ENCODE measurements around the gene LCE2C. TPM values are rescaled to one million over a fixed set of nuclear protein-coding genes. Genes with fewer than 3 reads are reported as not detected.
"Not testable (repeated sequence)": the region's sequence is repeated elsewhere in the genome, so short reads cannot be mapped to it uniquely, and the experiment has no call there.

The LCE2C gene
- total RNA-seq, 1 experiment from 2014 or later, result not detected

DNA sequence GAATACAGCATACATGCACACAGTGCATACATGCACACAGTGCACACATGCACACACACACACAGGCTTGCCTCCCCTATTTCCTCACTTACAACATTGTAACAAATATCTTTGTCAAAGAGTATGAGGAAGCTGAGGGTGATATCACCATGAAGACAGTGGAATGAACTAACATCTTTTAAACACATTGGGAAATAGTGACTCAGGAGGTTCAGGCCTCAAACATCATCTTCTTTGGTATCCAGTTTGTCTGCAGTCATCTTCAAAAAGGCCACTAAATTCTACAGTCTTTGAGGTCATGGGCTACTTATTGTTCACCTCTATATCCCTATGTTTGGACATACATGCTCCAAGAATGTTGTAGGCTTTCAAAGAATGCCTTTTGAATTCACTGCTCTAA lies 8.8 kb downstream of the LCE2C start:
- peaks cover 94 to 97% of the 10 kb centered on the region in 2 experiments for H3K9me3 Mint-ChIP-seq
- no peaks in the 10 kb centered on the region for H4K20me1 ChIP-seq (ENCODE audit: control insufficient read depth, insufficient read depth, insufficient read length)
- H2AFZ ChIP-seq (ENCODE audit: low read length), result no peak overlapping the region
- H3K4ac ChIP-seq (ENCODE audit: low read depth, low read length), result no peak overlapping the region
- H3K27me3 Mint-ChIP-seq (ENCODE audit: low read depth), result no peaks in the 10 kb centered on the region; the same call in 1 of the 2 replicates
- H2AK5ac ChIP-seq (ENCODE audit: insufficient read length, low read length), result no peak overlapping the region
- no peaks in the 10 kb centered on the region for H3K79me2 ChIP-seq (ENCODE audit: insufficient read depth, low read length)
- H3K4me3 Mint-ChIP-seq, result no peak overlapping the region
- no peak overlapping the region for H3K18ac ChIP-seq (ENCODE audit: insufficient read length, low read depth, low read length)
- no peak overlapping the region for H2BK120ac ChIP-seq (ENCODE audit: low read depth, low read length, poor library complexity, severe bottlenecking)
- no peaks in the 10 kb centered on the region for H3K27me3 ChIP-seq (ENCODE audit: insufficient read depth, low read length)
- peaks cover 96% of the 10 kb centered on the region for H3K9me3 ChIP-seq (ENCODE audit: control insufficient read depth, low read depth, low read length)
- H3K23me2 ChIP-seq (ENCODE audit: insufficient read length, low read depth, low read length, poor library complexity, severe bottlenecking), result no peaks in the 10 kb centered on the region
- H3K27ac ChIP-seq (ENCODE audit: insufficient read length, low read depth, low read length), result no peak overlapping the region
- TF ChIP-seq, protein P1, sequence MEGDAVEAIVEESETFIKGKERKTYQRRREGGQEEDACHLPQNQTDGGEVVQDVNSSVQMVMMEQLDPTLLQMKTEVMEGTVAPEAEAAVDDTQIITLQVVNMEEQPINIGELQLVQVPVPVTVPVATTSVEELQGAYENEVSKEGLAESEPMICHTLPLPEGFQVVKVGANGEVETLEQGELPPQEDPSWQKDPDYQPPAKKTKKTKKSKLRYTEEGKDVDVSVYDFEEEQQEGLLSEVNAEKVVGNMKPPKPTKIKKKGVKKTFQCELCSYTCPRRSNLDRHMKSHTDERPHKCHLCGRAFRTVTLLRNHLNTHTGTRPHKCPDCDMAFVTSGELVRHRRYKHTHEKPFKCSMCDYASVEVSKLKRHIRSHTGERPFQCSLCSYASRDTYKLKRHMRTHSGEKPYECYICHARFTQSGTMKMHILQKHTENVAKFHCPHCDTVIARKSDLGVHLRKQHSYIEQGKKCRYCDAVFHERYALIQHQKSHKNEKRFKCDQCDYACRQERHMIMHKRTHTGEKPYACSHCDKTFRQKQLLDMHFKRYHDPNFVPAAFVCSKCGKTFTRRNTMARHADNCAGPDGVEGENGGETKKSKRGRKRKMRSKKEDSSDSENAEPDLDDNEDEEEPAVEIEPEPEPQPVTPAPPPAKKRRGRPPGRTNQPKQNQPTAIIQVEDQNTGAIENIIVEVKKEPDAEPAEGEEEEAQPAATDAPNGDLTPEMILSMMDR (conservative IDR thresholded peaks at IDR 0.05), result no peak
- H3T11ph ChIP-seq (ENCODE audit: low read length), result no peak overlapping the region
- DNase-seq, result no peak
- H2BK15ac ChIP-seq (ENCODE audit: low read depth, low read length), result no peak overlapping the region
- no peak overlapping the region for H3K9ac ChIP-seq (ENCODE audit: extremely low read depth, insufficient read length, low read length)
- H3K56ac ChIP-seq (ENCODE audit: insufficient read length, low read depth, low read length), result no peak overlapping the region
- H4K5ac ChIP-seq (ENCODE audit: insufficient read length, low read depth, low read length), result no peak overlapping the region
- peaks cover 0 to 35% (median 18%) of the 10 kb centered on the region in 3 experiments; a peak in 5 of 7 replicates for H3K36me3 Mint-ChIP-seq (ENCODE audit: insufficient read depth in 1 of 3, low read depth in 3 of 3)
- H3K4me2 ChIP-seq (ENCODE audit: insufficient read depth, insufficient read length, low read length), result no peak overlapping the region
- no peak overlapping the region for H2BK12ac ChIP-seq (ENCODE audit: insufficient read length, low read depth, low read length)
- H2BK20ac ChIP-seq (ENCODE audit: low read depth, low read length, poor library complexity, severe bottlenecking), result no peak overlapping the region
- no peak overlapping the region for H3K23ac ChIP-seq (ENCODE audit: insufficient read length, low read depth, low read length)
- no peak overlapping the region for H4K91ac ChIP-seq (ENCODE audit: insufficient read length, low read depth, low read length)
- no peaks in the 10 kb centered on the region for H3K79me1 ChIP-seq (ENCODE audit: insufficient read depth, low read depth, low read length, poor library complexity, severe bottlenecking)
- H4K8ac ChIP-seq (replicated peaks; ENCODE audit: insufficient read length, low read depth, low read length), result no peak overlapping the region
- H3K27ac Mint-ChIP-seq, result no peak overlapping the region
- no peak overlapping the region for H3K14ac ChIP-seq (ENCODE audit: insufficient read depth, low read length)
- no peaks in the 10 kb centered on the region for H3K4me1 Mint-ChIP-seq
- no peaks in the 10 kb centered on the region for H3K4me1 ChIP-seq (ENCODE audit: insufficient read depth, low read length)
- H2BK5ac ChIP-seq (ENCODE audit: insufficient read length, low read length), result no peak overlapping the region

GRCh38 chr1:152685823-152686222 lies 10.7 kb downstream of the LCE2C start, which contains the start of gene LCE2B:
LCE2B (plus strand) TSS chr1:152686123; CDS start chr1:152686844, 721 bp downstream.
- not testable (repeated sequence) for H4K20me1 ChIP-seq (ENCODE audit: control insufficient read depth, insufficient read depth, insufficient read length); H3K9ac ChIP-seq (ENCODE audit: extremely low read depth, insufficient read length, low read length); H3T11ph ChIP-seq (ENCODE audit: low read length); H3K23ac ChIP-seq (ENCODE audit: insufficient read length, low read depth, low read length); DNase-seq; H3K79me2 ChIP-seq (ENCODE audit: insufficient read depth, low read length); H4K8ac ChIP-seq (replicated peaks; ENCODE audit: insufficient read length, low read depth, low read length); H3K27ac Mint-ChIP-seq; H2AFZ ChIP-seq (ENCODE audit: low read length); H2AK5ac ChIP-seq (ENCODE audit: insufficient read length, low read length); H3K27me3 ChIP-seq (ENCODE audit: insufficient read depth, low read length); H2BK20ac ChIP-seq (ENCODE audit: low read depth, low read length, poor library complexity, severe bottlenecking); H2BK5ac ChIP-seq (ENCODE audit: insufficient read length, low read length); H2BK12ac ChIP-seq (ENCODE audit: insufficient read length, low read depth, low read length); H4K91ac ChIP-seq (ENCODE audit: insufficient read length, low read depth, low read length); H4K5ac ChIP-seq (ENCODE audit: insufficient read length, low read depth, low read length); H3K14ac ChIP-seq (ENCODE audit: insufficient read depth, low read length); H3K4me3 Mint-ChIP-seq; H3K4me1 ChIP-seq (ENCODE audit: insufficient read depth, low read length); H3K18ac ChIP-seq (ENCODE audit: insufficient read length, low read depth, low read length); H3K27me3 Mint-ChIP-seq (ENCODE audit: low read depth); H3K4me2 ChIP-seq (ENCODE audit: insufficient read depth, insufficient read length, low read length); H3K56ac ChIP-seq (ENCODE audit: insufficient read length, low read depth, low read length); H3K79me1 ChIP-seq (ENCODE audit: insufficient read depth, low read depth, low read length, poor library complexity, severe bottlenecking); H3K27ac ChIP-seq (ENCODE audit: insufficient read length, low read depth, low read length); H2BK15ac ChIP-seq (ENCODE audit: low read depth, low read length); H3K4me1 Mint-ChIP-seq; H3K23me2 ChIP-seq (ENCODE audit: insufficient read length, low read depth, low read length, poor library complexity, severe bottlenecking); H3K4ac ChIP-seq (ENCODE audit: low read depth, low read length); H2BK120ac ChIP-seq (ENCODE audit: low read depth, low read length, poor library complexity, severe bottlenecking)
- peaks cover 94 to 97% of the 10 kb centered on the region in 2 experiments for H3K9me3 Mint-ChIP-seq
- peaks cover 0 to 37% (median 19%) of the 10 kb centered on the region in 3 experiments; a peak in 5 of 7 replicates for H3K36me3 Mint-ChIP-seq (ENCODE audit: insufficient read depth in 1 of 3, low read depth in 3 of 3)
- peaks cover 77% of the 10 kb centered on the region for H3K9me3 ChIP-seq (ENCODE audit: control insufficient read depth, low read depth, low read length)
- no CpG with 5 or more reads among the region's 4 CpGs for WGBS (ENCODE audit: extremely low coverage, insufficient read length, low lambda C conversion rate)
